PC-9 (cell line): ENCODE data around the gene FIG4. TPM values are rescaled to one million over a fixed set of nuclear protein-coding genes. Genes with fewer than 3 reads are reported as not detected.

Source experiments
- BruUV-seq: library from RNA; stranded (reverse); fragments of 400-500 nt; replicated peaks from 2 replicates; lab custom pipeline; 2021; lab: Mats Ljungman, UMichigan
- CTCF ChIA-PET: fragments of 300-600 bp; sonication (Branson Sonifier 250); formaldehyde crosslinking; loops from one replicate; lab custom pipeline; 2022; ENCODE audit warnings: antibody characterized with exemption; lab: Charles Lee
- POLR2A ChIA-PET: fragments of 300-600 bp; sonication (Branson Sonifier 250); formaldehyde crosslinking; loops from one replicate; lab custom pipeline; 2022; ENCODE audit warnings: antibody characterized with exemption; ENCODE audit not compliant: unreplicated experiment; lab: Charles Lee
- DNase-seq, 2 experiments: peaks; one replicate each; pipeline versions ENCODE4 v3.0.0 to v3.0.0-alpha.2; 2015 to 2022; ENCODE audit warnings: mixed read lengths in 1 of 2
- H2AFZ ChIP-seq: fragments of 200-600 bp; sonication (generic); 2 replicates; pipeline ENCODE4 v1.8.1; 2017; ENCODE audit warnings: antibody characterized with exemption
- H3F3A ChIP-seq: fragments of 200-600 bp; sonication (generic); 2 replicates; pipeline ENCODE4 v1.8.1; 2017; ENCODE audit warnings: antibody characterized with exemption, mild to moderate bottlenecking, low read depth; ENCODE audit not compliant: insufficient read depth
- H3K27ac ChIP-seq: fragments of 200-600 bp; sonication (generic); 2 replicates; pipeline ENCODE4 v1.6.1; 2016; ENCODE audit warnings: mixed run types
- H3K27me3 ChIP-seq: fragments of 200-600 bp; sonication (generic); 2 replicates; pipeline ENCODE4 v1.6.1; 2016; ENCODE audit warnings: low read depth, mixed run types; ENCODE audit not compliant: insufficient read depth
- H3K36me3 ChIP-seq: fragments of 200-600 bp; sonication (generic); 2 replicates; pipeline ENCODE4 v1.6.1; 2016; ENCODE audit warnings: low read depth, mixed run types
- H3K4me1 ChIP-seq: fragments of 200-600 bp; sonication (generic); replicated peaks from 2 replicates; pipeline ENCODE4 v1.6.1; 2016; ENCODE audit warnings: mixed run types; ENCODE audit not compliant: insufficient read depth
- H3K4me2 ChIP-seq: fragments of 200-600 bp; sonication (generic); 2 replicates; pipeline ENCODE4 v1.6.1; 2017; ENCODE audit warnings: mixed run types
- H3K4me3 ChIP-seq: fragments of 200-600 bp; sonication (generic); 2 replicates; pipeline ENCODE4 v1.6.1; 2016; ENCODE audit warnings: mixed run types
- H3K79me2 ChIP-seq: fragments of 200-600 bp; sonication (generic); 2 replicates; pipeline ENCODE4 v1.6.1; 2017; ENCODE audit warnings: low read depth, mixed run types
- H3K9me2 ChIP-seq: fragments of 200-600 bp; sonication (generic); 2 replicates; pipeline ENCODE4 v1.8.1; 2017; ENCODE audit warnings: mild to moderate bottlenecking; ENCODE audit not compliant: insufficient read depth
- H3K9me3 ChIP-seq: fragments of 200-600 bp; sonication (generic); 2 replicates; pipeline ENCODE4 v1.8.1; 2016; ENCODE audit warnings: low read depth; ENCODE audit not compliant: insufficient read depth
- H4K20me1 ChIP-seq: fragments of 200-600 bp; sonication (generic); 2 replicates; pipeline ENCODE4 v1.8.1; 2017; ENCODE audit not compliant: insufficient read depth
- CTCF ChIP-seq: fragments of 200-600 bp; sonication (generic); conservative IDR thresholded peaks from 2 replicates; pipeline ENCODE4 v1.6.1; 2017; ENCODE audit warnings: mixed run types, antibody characterized with exemption, mild to moderate bottlenecking, moderate library complexity
- EZH2 ChIP-seq: fragments of 200-600 bp; sonication (generic); IDR thresholded peaks from 2 replicates; pipeline ENCODE4 v1.8.0; 2017; ENCODE audit warnings: antibody characterized with exemption, low read depth
- intact Hi-C: fragments of 100-400 bp; cut with micrococcal nuclease; formaldehyde crosslinking; loops from one replicate; pipeline ENCODE4 v1.10.0; 2022; ENCODE audit not compliant: unreplicated experiment
- total RNA-seq: library from RNA; stranded (reverse); gene quantifications from 2 replicates; pipeline ENCODE4 v1.2.3, GENCODE V29; 2021

The FIG4 gene
- total RNA-seq, 1 experiment from 2014 or later = 16.5 TPM

- ChIA-PET POLR2A (no interaction called here), CTCF (no interaction called here)
- Histone ChIP-seq H3K4me2 (no peak overlapping the region), H3K27ac (no peak overlapping the region), H3K27me3 (no peaks in the 10 kb centered on the region), H3K9me3 (no peaks in the 10 kb centered on the region), H3K4me3 (no peak overlapping the region), H3F3A (no peaks in the 10 kb centered on the region; the same call in 1 of the 2 replicates), H3K9me2 (no peaks in the 10 kb centered on the region), H3K4me1 (no peaks in the 10 kb centered on the region), H3K79me2 (no peaks in the 10 kb centered on the region), H2AFZ (no peak overlapping the region), H4K20me1 (no peaks in the 10 kb centered on the region), H3K36me3 (0 out of 2 replicates have a peak, but pooled peaks cover 6% of the 10 kb centered on the region)
- BruUV-seq = no TSS peak
- intact Hi-C loops = no loop called here
- DNase-seq = no peak
- no peak for TF ChIP-seq CTCF
- TF ChIP-seq EZH2 = no peak
These were observed 26.9 kb downstream of the FIG4 start for GRCh38 chr6:109717971-109718370.

GRCh38 chr6:109718991-109719390 is 27.9 kb downstream of the FIG4 start:
- no peaks in the 10 kb centered on the region for H4K20me1 ChIP-seq
- H3K9me3 ChIP-seq = no peaks in the 10 kb centered on the region
- ChIA-PET CTCF (no interaction called here), POLR2A (no interaction called here)
- H2AFZ ChIP-seq = no peak overlapping the region
- TF ChIP-seq CTCF (no peak), EZH2 (no peak)
- DNase-seq = no peak
- BruUV-seq = no TSS peak
- H3K4me2 ChIP-seq = no peak overlapping the region
- no peaks in the 10 kb centered on the region for H3K27me3 ChIP-seq
- 0 out of 2 replicates have a peak, but pooled peaks cover 6% of the 10 kb centered on the region for H3K36me3 ChIP-seq
- no peaks in the 10 kb centered on the region for H3K9me2 ChIP-seq
- H3K79me2 ChIP-seq = no peaks in the 10 kb centered on the region
- H3K4me3 ChIP-seq = no peak overlapping the region
- no peaks in the 10 kb centered on the region for H3K4me1 ChIP-seq
- no peak overlapping the region for H3K27ac ChIP-seq
- intact Hi-C loops = no loop called here
- H3F3A ChIP-seq = no peaks in the 10 kb centered on the region; the same call in 1 of the 2 replicates

DNA sequence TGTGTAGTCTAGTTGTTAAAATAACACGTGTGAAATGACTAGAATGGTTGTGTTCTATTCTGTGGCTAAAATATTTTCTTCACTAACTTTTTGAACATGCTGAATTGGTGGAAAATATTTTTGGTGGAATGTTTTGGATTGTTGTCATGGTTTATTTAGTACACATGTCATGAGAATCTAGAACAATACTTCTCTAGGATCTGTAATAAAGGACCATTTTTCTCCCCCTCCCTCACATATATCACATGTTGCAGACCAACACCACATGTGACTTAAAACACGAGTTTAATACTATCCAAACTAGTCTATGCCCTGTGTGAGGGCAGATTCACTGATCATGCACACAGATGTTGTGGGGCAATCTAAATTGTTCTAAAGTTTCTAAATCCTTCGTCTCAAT is 29.2 kb downstream of the FIG4 start:
- H3K4me2 ChIP-seq = no peak overlapping the region
- no peaks in the 10 kb centered on the region for H3K9me2 ChIP-seq
- H3K79me2 ChIP-seq = no peaks in the 10 kb centered on the region
- POLR2A ChIA-PET = interaction anchor here (0.7 kb wide), 1 partner anchor 1085 kb away, joined by 5 read pairs; no protein-coding TSS in a partner anchor
- no peaks in the 10 kb centered on the region for H3K4me1 ChIP-seq
- intact Hi-C loops = no loop called here
- BruUV-seq = no TSS peak
- H3K4me3 ChIP-seq = no peak overlapping the region
- TF ChIP-seq CTCF = no peak
- no peak for TF ChIP-seq EZH2
- H3K27me3 ChIP-seq = no peaks in the 10 kb centered on the region
- H3K27ac ChIP-seq = no peak overlapping the region
- no peak overlapping the region for H2AFZ ChIP-seq
- H3F3A ChIP-seq = no peaks in the 10 kb centered on the region; the same call in 1 of the 2 replicates
- DNase-seq = no peak
- CTCF ChIA-PET = no interaction called here
- no peaks in the 10 kb centered on the region for H3K9me3 ChIP-seq
- 0 out of 2 replicates have a peak, but pooled peaks cover 6% of the 10 kb centered on the region for H3K36me3 ChIP-seq
- no peaks in the 10 kb centered on the region for H4K20me1 ChIP-seq
